Measurements from ENCODE around the gene YIPF3.

DNA sequence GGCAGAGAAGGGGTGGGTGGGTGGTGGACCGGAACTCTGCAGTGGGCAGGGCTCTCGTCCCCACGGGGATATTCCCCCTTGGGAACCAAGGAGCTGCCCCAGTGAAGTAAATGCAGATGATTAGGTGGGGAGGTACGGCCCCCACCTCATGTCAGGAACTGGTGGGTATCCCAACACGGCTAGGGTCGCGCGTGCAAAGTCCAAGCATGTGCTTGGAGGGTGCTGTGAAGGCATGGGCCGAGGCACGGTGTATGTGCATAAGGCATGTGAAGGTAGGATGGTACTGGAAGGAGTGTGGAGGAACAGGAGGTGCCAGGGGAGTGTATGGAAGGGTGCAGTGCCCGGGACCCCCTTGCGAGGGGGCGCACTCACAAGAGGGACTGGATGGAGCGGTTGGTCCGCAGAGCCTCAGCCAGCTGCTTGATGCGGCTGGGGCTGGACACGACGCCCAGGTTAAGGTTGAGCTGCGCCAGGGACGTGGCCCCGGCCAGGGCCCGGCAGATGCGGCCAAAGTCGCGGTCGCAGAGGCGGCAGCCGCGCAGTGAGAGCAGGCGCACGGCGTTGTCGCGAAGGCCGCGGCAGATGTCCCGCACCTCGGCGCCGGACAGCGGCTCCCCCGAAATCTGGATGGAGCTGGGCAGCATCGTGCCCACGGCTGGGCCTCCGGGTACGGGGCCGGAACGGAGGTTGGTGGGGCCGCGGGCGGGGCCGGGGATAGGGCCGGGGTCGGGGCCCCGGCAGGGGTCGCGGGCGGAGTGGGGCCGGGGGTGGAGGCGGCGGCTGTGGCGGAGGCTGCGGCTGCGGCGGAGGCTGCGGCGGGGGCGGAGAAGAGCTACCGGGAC is 7.4 kb downstream of the YIPF3 start:
- TF ChIP-seq, protein P1, sequence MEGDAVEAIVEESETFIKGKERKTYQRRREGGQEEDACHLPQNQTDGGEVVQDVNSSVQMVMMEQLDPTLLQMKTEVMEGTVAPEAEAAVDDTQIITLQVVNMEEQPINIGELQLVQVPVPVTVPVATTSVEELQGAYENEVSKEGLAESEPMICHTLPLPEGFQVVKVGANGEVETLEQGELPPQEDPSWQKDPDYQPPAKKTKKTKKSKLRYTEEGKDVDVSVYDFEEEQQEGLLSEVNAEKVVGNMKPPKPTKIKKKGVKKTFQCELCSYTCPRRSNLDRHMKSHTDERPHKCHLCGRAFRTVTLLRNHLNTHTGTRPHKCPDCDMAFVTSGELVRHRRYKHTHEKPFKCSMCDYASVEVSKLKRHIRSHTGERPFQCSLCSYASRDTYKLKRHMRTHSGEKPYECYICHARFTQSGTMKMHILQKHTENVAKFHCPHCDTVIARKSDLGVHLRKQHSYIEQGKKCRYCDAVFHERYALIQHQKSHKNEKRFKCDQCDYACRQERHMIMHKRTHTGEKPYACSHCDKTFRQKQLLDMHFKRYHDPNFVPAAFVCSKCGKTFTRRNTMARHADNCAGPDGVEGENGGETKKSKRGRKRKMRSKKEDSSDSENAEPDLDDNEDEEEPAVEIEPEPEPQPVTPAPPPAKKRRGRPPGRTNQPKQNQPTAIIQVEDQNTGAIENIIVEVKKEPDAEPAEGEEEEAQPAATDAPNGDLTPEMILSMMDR (IDR thresholded peaks at IDR 0.05; ENCODE audit: poor library complexity), result no peak
- TF ChIP-seq EZH2 (IDR thresholded peaks at IDR 0.05; ENCODE audit: borderline replicate concordance), result peak; percentile 30
- TF ChIP-seq EZH2phosphoT487 (IDR thresholded peaks at IDR 0.05; ENCODE audit: low read depth, severe bottlenecking, unreplicated experiment), result no peak

All from hepatocyte (in vitro differentiated cells).